ENCODE data around the gene MTCH1. TPM values are rescaled to one million over a fixed set of nuclear protein-coding genes. Genes with fewer than 3 reads are reported as not detected.

Gene MTCH1
- total and polyA plus RNA-seq, 9 of the 15 experiments (the other 6 are each of a cell fraction or from before 2014, with no cell fraction given) = 7.9 to 161 (median 118) TPM

DNA sequence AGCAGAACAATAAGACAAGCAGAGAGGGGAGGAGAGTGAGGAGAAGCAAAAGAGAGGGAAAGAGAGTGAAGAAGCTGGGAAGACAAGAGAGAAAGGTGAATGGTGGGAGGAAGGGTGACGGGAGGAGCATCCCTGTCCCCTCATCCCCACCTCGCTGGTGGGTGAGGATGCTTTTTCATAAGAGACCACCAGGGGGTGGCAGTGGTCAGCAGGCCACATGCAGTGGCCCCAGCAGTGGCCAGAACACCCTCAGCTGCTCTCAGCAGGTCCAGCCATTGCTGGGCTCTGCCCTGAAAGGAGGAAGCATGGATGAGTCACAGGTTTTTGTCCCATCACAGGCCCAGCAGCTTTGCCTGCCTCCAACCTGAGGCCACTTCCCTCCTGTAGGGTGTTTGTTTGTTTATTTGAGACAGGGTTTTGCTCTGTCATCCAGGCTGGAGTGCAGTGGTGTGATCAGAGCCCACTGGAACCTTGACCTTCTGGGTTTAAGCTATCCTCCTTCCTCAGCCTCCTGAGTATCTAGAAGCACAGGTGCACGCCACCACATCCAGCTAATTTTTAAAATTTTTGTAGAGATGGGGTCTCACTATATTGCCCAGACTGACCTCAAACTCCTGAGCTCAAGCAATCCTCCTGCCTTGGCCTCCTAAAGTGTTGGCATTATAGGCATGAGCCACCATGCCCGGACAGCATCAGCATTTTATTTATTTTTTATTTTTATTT lies 43.4 kb upstream of the MTCH1 start (continued):
- TF ChIP-seq FOS (IDR thresholded peaks at IDR 0.05; ENCODE audit: extremely low read depth, insufficient read length) = peak; percentile 73
- TF ChIP-seq NCOA2 (IDR thresholded peaks at IDR 0.05; ENCODE audit: partially characterized antibody in 2 of 2) = no peak
- TF ChIP-seq SIX5 (IDR thresholded peaks at IDR 0.05; ENCODE audit: borderline replicate concordance in 1 of 2, insufficient read depth in 1 of 2, low read depth in 1 of 2, low read length in 2 of 2) = no peak
- TF ChIP-seq ZNF830 (CRISPR knock-in tag; IDR thresholded peaks at IDR 0.05) = no peak
- TF ChIP-seq LCOR (CRISPR knock-in tag; IDR thresholded peaks at IDR 0.05) = peak; percentile 98
- TF ChIP-seq ZNF584 (CRISPR knock-in tag; IDR thresholded peaks at IDR 0.05; ENCODE audit: low read depth) = peak; percentile 53; the same call in 1 of the 2 replicates
- no peak for TF ChIP-seq RBM34 (IDR thresholded peaks at IDR 0.05; ENCODE audit: borderline replicate concordance, insufficient read depth, low read length)
- TF ChIP-seq PHF8 (IDR thresholded peaks at IDR 0.05; ENCODE audit: borderline replicate concordance, low read length) = no peak
- TF ChIP-seq, protein P1, sequence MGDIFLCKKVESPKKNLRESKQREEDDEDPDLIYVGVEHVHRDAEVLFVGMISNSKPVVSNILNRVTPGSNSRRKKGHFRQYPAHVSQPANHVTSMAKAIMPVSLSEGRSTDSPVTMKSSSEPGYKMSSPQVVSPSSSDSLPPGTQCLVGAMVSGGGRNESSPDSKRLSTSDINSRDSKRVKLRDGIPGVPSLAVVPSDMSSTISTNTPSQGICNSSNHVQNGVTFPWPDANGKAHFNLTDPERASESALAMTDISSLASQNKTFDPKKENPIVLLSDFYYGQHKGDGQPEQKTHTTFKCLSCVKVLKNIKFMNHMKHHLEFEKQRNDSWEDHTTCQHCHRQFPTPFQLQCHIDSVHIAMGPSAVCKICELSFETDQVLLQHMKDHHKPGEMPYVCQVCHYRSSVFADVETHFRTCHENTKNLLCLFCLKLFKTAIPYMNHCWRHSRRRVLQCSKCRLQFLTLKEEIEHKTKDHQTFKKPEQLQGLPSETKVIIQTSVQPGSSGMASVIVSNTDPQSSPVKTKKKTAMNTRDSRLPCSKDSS (IDR thresholded peaks at IDR 0.05; ENCODE audit: low read depth, partially characterized antibody) = no peak
- peak; percentile 70; the same call in 1 of the 2 replicates for TF ChIP-seq ZBTB17 (CRISPR knock-in tag; IDR thresholded peaks at IDR 0.05)
- TF ChIP-seq ZNF445 (CRISPR knock-in tag; IDR thresholded peaks at IDR 0.05; ENCODE audit: low read depth) = no peak
- TF ChIP-seq, protein P2, sequence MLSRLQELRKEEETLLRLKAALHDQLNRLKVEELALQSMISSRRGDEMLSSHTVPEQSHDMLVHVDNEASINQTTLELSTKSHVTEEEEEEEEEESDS (CRISPR knock-in tag; IDR thresholded peaks at IDR 0.05) = no peak
- peak; percentile 90 for TF ChIP-seq SMAD4 (CRISPR knock-in tag; conservative IDR thresholded peaks at IDR 0.05)
- peak; percentile 98 for TF ChIP-seq FOSL1 (tag; conservative IDR thresholded peaks at IDR 0.05)
- TF ChIP-seq, protein P3, sequence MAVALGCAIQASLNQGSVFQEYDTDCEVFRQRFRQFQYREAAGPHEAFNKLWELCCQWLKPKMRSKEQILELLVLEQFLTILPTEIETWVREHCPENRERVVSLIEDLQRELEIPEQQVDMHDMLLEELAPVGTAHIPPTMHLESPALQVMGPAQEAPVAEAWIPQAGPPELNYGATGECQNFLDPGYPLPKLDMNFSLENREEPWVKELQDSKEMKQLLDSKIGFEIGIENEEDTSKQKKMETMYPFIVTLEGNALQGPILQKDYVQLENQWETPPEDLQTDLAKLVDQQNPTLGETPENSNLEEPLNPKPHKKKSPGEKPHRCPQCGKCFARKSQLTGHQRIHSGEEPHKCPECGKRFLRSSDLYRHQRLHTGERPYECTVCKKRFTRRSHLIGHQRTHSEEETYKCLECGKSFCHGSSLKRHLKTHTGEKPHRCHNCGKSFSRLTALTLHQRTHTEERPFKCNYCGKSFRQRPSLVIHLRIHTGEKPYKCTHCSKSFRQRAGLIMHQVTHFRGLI (CRISPR knock-in tag; IDR thresholded peaks at IDR 0.05) = no peak; the same call in 1 of the 2 replicates
- TF ChIP-seq CCAR2 (IDR thresholded peaks at IDR 0.05; ENCODE audit: low read depth, low read length) = no peak
- TF ChIP-seq CHD2 (IDR thresholded peaks at IDR 0.05; ENCODE audit: low read depth, low read length) = no peak
- no peak for TF ChIP-seq TAF15 (IDR thresholded peaks at IDR 0.05; ENCODE audit: low read depth, low read length)
- TF ChIP-seq ZSCAN29 (IDR thresholded peaks at IDR 0.05) = no peak
- TF ChIP-seq, protein P4, sequence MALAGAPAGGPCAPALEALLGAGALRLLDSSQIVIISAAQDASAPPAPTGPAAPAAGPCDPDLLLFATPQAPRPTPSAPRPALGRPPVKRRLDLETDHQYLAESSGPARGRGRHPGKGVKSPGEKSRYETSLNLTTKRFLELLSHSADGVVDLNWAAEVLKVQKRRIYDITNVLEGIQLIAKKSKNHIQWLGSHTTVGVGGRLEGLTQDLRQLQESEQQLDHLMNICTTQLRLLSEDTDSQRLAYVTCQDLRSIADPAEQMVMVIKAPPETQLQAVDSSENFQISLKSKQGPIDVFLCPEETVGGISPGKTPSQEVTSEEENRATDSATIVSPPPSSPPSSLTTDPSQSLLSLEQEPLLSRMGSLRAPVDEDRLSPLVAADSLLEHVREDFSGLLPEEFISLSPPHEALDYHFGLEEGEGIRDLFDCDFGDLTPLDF (CRISPR knock-in tag; IDR thresholded peaks at IDR 0.05) = 0 out of 2 replicates have a peak, but pooled peaks have one; percentile 49
